Measurements from ENCODE around the gene MARF1. TPM values are rescaled to one million over a fixed set of nuclear protein-coding genes. Genes with fewer than 3 reads are reported as not detected.

Gene MARF1
- total and polyA plus RNA-seq, 5 experiments from 2014 or later: 10.9 to 256 (median 18.2) TPM

- no peaks in the 10 kb centered on the region for H3K9me3 Mint-ChIP-seq
- H3K36me3 Mint-ChIP-seq: peaks cover 3 to 10% (median 3%) of the 10 kb centered on the region in 3 donors
- no peak for DNase-seq
- peak overlapping the region; percentile 90 to 98 (median 93) for H3K4me3 Mint-ChIP-seq
- no peaks in the 10 kb centered on the region for H3K27me3 Mint-ChIP-seq
- peak overlapping the region; percentile 95 to 99 (median 98) for H3K27ac Mint-ChIP-seq
- POLR2A ChIA-PET: interaction anchor here (0.6 to 5.9 kb wide), 12 partner anchors 7 to 55 kb away, joined by 3 to 59 read pairs (median 8); partner anchors contain the start of gene NDE1
- ATAC-seq: no peak
- peaks cover 20 to 49% (median 38%) of the 10 kb centered on the region in 4 donors for H3K4me1 Mint-ChIP-seq
These were observed 944 bp upstream of the MARF1 start for GRCh38 chr16:15643946-15644250.

DNA sequence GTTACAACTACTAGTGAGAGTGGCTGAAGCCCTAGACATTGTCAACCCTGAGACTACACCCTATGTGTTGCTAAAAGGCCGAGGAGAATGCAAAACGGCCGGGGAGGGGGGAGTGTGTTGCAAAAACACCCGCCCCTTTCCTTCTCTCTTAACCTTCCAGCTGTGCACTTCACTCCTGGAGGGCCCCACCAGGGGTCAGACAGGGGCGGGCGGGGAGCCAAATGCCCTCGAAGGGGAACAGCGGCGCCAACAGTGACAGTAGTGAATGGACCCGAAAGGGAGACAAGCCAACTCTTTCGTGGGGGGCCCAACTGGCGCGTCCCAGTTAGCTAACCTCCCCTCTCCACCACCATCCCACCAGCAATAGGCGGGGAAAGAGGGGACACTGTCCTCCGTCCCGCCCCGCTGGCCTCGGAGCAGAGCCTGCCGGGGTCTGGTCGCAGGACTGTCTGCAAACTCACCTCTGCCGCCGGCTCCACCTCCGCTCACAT is 352 bp downstream of the MARF1 start:
- no peaks in the 10 kb centered on the region for H3K27me3 Mint-ChIP-seq
- peak overlapping the region; percentile 95 to 99 (median 98) for H3K27ac Mint-ChIP-seq
- peak overlapping the region; percentile 90 to 98 (median 93) for H3K4me3 Mint-ChIP-seq
- DNase-seq (peak; percentile 71 to 94 (median 82)), ATAC-seq (peak; percentile 72)
- peaks cover 7 to 23% (median 12%) of the 10 kb centered on the region in 3 donors for H3K36me3 Mint-ChIP-seq
- no peaks in the 10 kb centered on the region for H3K9me3 Mint-ChIP-seq
- H3K4me1 Mint-ChIP-seq: peaks cover 26 to 61% (median 47%) of the 10 kb centered on the region in 4 donors
- POLR2A ChIA-PET: interaction anchor here (0.7 to 5.9 kb wide), 23 partner anchors 8 to 1010 kb away, joined by 3 to 59 read pairs (median 6); partner anchors contain the start of genes CEP20 and NDE1

- ATAC-seq (no peak), DNase-seq (no peak)
- peak overlapping the region; percentile 90 to 98 (median 93) for H3K4me3 Mint-ChIP-seq
- H3K27me3 Mint-ChIP-seq: no peaks in the 10 kb centered on the region
- H3K27ac Mint-ChIP-seq: peak overlapping the region; percentile 95 to 99 (median 98)
- POLR2A ChIA-PET: interaction anchor here (0.7 to 5.9 kb wide), 20 partner anchors 8 to 1010 kb away, joined by 3 to 59 read pairs (median 6); partner anchors contain the start of genes CEP20 and NDE1
- peaks cover 7 to 28% (median 17%) of the 10 kb centered on the region in 3 donors for H3K36me3 Mint-ChIP-seq
- peaks cover 29 to 67% (median 53%) of the 10 kb centered on the region in 4 donors for H3K4me1 Mint-ChIP-seq
- H3K9me3 Mint-ChIP-seq: no peaks in the 10 kb centered on the region
These were observed 999 bp downstream of the MARF1 start for GRCh38 chr16:15641753-15642556.

DNA sequence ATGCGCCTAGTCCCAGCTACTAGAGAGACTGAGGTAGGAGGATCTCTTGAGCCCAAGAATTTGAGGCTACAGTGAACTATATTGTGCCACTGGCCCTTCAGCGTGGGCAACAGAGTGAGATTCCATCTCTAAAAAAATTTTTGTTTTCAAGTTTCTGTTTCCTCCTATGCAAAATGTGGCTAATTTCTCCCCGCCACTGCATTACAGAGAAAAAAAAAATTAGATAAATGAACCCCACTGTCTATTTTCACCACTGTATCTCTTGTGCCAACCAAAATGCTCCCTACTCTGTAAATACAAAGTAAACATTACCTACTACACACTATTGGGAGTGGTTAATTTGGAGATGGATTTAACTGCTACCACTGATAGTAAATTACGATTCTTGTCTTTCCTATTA is 2.0 kb downstream of the MARF1 start:
- Mint-ChIP-seq H3K27ac (peak overlapping the region; percentile 58 to 99 (median 96)), H3K4me3 (peak overlapping the region; percentile 90 to 98 (median 93)), H3K27me3 (no peaks in the 10 kb centered on the region), H3K36me3 (peaks cover 16 to 38% (median 24%) of the 10 kb centered on the region in 3 donors), H3K9me3 (no peaks in the 10 kb centered on the region), H3K4me1 (peaks cover 36 to 77% (median 63%) of the 10 kb centered on the region in 4 donors)
- DNase-seq (no peak), ATAC-seq (no peak)
- POLR2A ChIA-PET: interaction anchor here (1.2 to 3.6 kb wide), 2 partner anchors 10 to 19 kb away, joined by 6 to 18 read pairs; partner anchors contain the start of gene NDE1

DNA sequence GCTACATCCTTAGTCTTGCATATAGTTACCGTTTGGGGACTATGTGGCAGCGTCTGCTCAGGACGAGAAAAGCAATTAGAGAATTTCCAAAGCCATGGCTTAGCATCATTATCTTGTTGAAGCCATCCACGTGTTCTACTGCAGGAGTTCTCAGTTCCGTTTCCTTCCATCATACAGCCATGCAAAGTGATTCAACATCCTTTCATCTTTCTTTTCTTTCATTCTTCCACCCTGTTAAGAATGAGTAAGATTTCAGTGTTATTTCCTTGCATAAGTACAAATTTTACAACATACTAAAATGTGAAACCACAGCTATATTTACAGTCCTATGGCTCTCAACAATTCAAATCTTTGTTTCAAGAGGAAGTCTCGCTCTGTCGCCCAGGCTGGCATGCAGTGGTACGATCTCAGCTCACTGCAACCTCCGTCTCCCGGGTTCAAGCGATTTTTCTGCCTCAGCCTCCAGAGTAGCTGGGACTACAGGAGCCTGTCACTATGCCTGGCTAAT is 3.8 kb downstream of the MARF1 start:
- Mint-ChIP-seq H3K4me1 (peaks cover 40 to 91% (median 75%) of the 10 kb centered on the region in 4 donors), H3K4me3 (peak overlapping the region; percentile 40 to 94 (median 69)), H3K27ac (peak overlapping the region; percentile 86 to 98 (median 93)), H3K9me3 (no peaks in the 10 kb centered on the region), H3K27me3 (no peaks in the 10 kb centered on the region), H3K36me3 (peaks cover 16 to 56% (median 38%) of the 10 kb centered on the region in 3 donors)
- DNase-seq (peak in 4 of 10 donors; percentile 15 to 51 (median 36)), ATAC-seq (peak; percentile 5 to 27)
- POLR2A ChIA-PET: interaction anchor here (0.9 to 1.7 kb wide), 5 partner anchors 12 to 67 kb away, joined by 3 to 6 read pairs (median 4); no protein-coding TSS in a partner anchor

- POLR2A ChIA-PET: interaction anchor here (0.6 to 2.5 kb wide), 4 partner anchors 17 to 46 kb away, joined by 3 to 10 read pairs (median 4); no protein-coding TSS in a partner anchor
- H3K27me3 Mint-ChIP-seq: no peaks in the 10 kb centered on the region
- peaks cover 32 to 90% (median 77%) of the 10 kb centered on the region in 4 donors for H3K4me1 Mint-ChIP-seq
- no peaks in the 10 kb centered on the region for H3K9me3 Mint-ChIP-seq
- peaks cover 16 to 82% (median 51%) of the 10 kb centered on the region in 3 donors for H3K36me3 Mint-ChIP-seq
- DNase-seq (peak in 7 of 10 donors; percentile 29 to 64 (median 40)), ATAC-seq (peak; percentile 79 to 89)
- H3K4me3 Mint-ChIP-seq: peak overlapping the region; percentile 26 to 85 (median 79)
- H3K27ac Mint-ChIP-seq: peak overlapping the region; percentile 93 to 98 (median 96)
These were observed 6.5 kb downstream of the MARF1 start for GRCh38 chr16:15636392-15636873.

GRCh38 chr16:15635926-15636325 is 7.0 kb downstream of the MARF1 start:
- H3K36me3 Mint-ChIP-seq: peaks cover 16 to 86% (median 54%) of the 10 kb centered on the region in 3 donors

GRCh38 chr16:15631730-15632409 is 11.1 kb downstream of the MARF1 start:
- Mint-ChIP-seq H3K27me3 (no peaks in the 10 kb centered on the region), H3K27ac (peak overlapping the region in 5 of 10 donors; percentile 10 to 97 (median 40)), H3K36me3 (peaks cover 12 to 92% (median 43%) of the 10 kb centered on the region in 3 donors), H3K4me3 (no peak overlapping the region), H3K4me1 (peaks cover 10 to 64% (median 48%) of the 10 kb centered on the region in 4 donors), H3K9me3 (no peaks in the 10 kb centered on the region)
- no peak for DNase-seq
- POLR2A ChIA-PET: interaction anchor here (0.8 to 1.2 kb wide), 3 partner anchors 9 to 11 kb away, joined by 3 to 4 read pairs (median 3); partner anchors contain the start of gene MARF1
- no peak for ATAC-seq

More at GRCh38 chr16:15635926-15636325, 7.0 kb downstream of the MARF1 start:
- ATAC-seq (no peak), DNase-seq (no peak)
- POLR2A ChIA-PET: interaction anchor here (0.6 to 2.5 kb wide), 8 partner anchors 17 to 614 kb away, joined by 3 to 10 read pairs (median 3); no protein-coding TSS in a partner anchor
- no peaks in the 10 kb centered on the region for H3K9me3 Mint-ChIP-seq
- H3K4me3 Mint-ChIP-seq: peak overlapping the region; percentile 26 to 85 (median 79)
- peaks cover 29 to 85% (median 73%) of the 10 kb centered on the region in 4 donors for H3K4me1 Mint-ChIP-seq
- H3K27ac Mint-ChIP-seq: peak overlapping the region; percentile 93 to 98 (median 96)
- no peaks in the 10 kb centered on the region for H3K27me3 Mint-ChIP-seq

DNA sequence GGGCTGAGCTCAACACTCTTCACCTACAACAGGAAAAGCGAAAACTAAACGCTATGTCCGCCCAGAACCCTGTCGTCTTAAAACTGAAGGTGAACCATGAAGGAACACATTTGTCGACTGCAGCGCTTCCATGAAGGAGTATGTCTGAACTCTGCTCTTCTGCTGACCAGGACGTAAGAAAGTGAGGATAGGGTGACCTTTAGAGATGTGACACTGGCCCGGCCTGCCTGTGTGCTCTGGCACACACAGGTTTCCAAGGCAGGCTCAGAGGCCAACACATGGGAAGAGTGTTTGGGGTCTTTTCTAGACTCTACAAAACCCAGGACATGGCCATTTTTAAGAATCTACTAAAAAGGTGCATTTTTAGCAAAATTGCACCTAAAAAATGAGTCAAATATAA is 21.1 kb downstream of the MARF1 start:
- Mint-ChIP-seq H3K27ac (peak overlapping the region in 8 of 10 donors; percentile 23 to 83 (median 76)), H3K4me1 (peaks cover 0 to 13% (median 5%) of the 10 kb centered on the region in 4 donors), H3K9me3 (no peaks in the 10 kb centered on the region), H3K36me3 (peaks cover 8 to 97% (median 26%) of the 10 kb centered on the region in 3 donors), H3K4me3 (no peak overlapping the region), H3K27me3 (no peaks in the 10 kb centered on the region)
- ATAC-seq (no peak), DNase-seq (no peak)
- POLR2A ChIA-PET: interaction anchor here (0.7 to 1.8 kb wide), 3 partner anchors 21 to 50 kb away, joined by 3 to 10 read pairs (median 4); partner anchors contain the start of gene MARF1

DNA sequence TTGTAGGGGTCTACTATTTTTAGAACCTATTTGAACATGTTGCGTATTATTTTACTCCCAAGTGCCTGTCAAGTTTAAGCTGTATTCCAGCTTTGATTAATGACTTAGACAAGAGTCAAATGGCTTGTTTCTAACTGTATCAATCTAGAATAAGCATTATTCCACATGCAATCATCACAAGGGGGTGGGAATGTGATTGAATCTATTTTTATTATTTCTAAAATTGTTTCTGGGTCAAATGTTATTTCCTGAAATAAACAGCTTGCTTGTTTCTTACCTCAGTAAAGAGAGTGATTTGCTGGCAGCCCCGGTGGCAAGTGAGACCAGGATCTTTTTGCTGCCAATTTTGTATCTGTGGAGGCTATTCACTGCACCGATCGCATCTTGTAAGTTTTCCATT is 21.5 kb downstream of the MARF1 start:
- peak overlapping the region in 5 of 10 donors; percentile 23 to 83 (median 78) for H3K27ac Mint-ChIP-seq
- DNase-seq: no peak
- H3K4me1 Mint-ChIP-seq: peaks cover 0 to 15% (median 5%) of the 10 kb centered on the region in 4 donors
- peaks cover 8 to 97% (median 28%) of the 10 kb centered on the region in 3 donors for H3K36me3 Mint-ChIP-seq
- H3K4me3 Mint-ChIP-seq: no peak overlapping the region
- no peaks in the 10 kb centered on the region for H3K9me3 Mint-ChIP-seq
- no peaks in the 10 kb centered on the region for H3K27me3 Mint-ChIP-seq
- ATAC-seq: no peak
- POLR2A ChIA-PET: interaction anchor here (1.8 kb wide), 1 partner anchor 21 kb away, joined by 10 read pairs; the partner anchor contains the start of gene MARF1

DNA sequence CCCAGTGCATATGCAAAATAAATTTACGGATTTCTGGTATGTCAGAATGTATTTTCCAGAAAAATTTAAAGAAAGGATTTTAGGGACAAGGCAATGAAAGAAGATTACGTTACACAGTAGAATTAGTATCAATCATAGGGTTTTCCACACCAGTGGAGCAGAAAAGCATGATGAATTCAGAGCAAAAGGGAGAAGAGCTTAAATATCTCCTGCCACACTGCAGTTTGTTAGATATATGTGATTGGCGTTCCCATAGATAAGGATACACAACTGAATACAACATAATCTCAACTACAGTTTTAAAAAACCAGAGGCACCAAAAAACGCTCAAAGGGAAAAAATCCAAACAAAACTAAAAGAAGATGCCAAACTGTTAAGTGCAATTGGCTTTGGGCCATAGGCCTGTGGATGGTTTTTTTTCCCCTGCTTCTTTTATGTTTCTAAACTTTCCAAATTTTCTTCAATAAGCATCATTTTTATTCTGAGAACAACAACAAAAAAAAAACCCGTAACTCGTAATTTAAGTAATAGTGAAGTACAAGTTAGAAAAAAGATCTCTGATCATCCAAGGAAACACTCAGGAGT is 22.3 kb downstream of the MARF1 start:
- Mint-ChIP-seq H3K9me3 (no peaks in the 10 kb centered on the region), H3K4me1 (peaks cover 0 to 14% (median 4%) of the 10 kb centered on the region in 4 donors), H3K36me3 (peaks cover 7 to 97% (median 34%) of the 10 kb centered on the region in 3 donors), H3K27me3 (no peaks in the 10 kb centered on the region), H3K4me3 (no peak overlapping the region), H3K27ac (peak overlapping the region in 4 of 10 donors; percentile 19 to 70 (median 46))
- no peak for ATAC-seq
- POLR2A ChIA-PET: no interaction called here
- DNase-seq: no peak

Measured in naive thymus-derived CD8-positive, alpha-beta T cell (primary cell).